OCI-LY3 (cell line): ENCODE measurements around the gene LHFPL2.

Experiments used
- CTCF ChIP-seq: fragments of 200-600, 300-600 bp; sonication (generic); IDR thresholded peaks from 2 replicates; pipeline ENCODE4 v1.5.1; 2014; ENCODE audit warnings: antibody characterized with exemption, low read length, low read depth
- EZH2phosphoT487 ChIP-seq: fragments of 200-600 bp; shearing (Covaris generic); IDR thresholded peaks from 2 replicates; pipeline ENCODE4 v1.6.1; 2018; ENCODE audit warnings: antibody characterized with exemption, mixed run types, low read depth

GRCh38 chr5:78577071-78577807 is 71.3 kb downstream of the LHFPL2 start:
- TF ChIP-seq CTCF, result no peak
- no peak for TF ChIP-seq EZH2phosphoT487
